NCI-H187 treated with DMSO at 0.1 percent for 48 hours (cell line): ENCODE data around the gene GRPEL1.

Experiments used
- DNase-seq: peaks from one replicate; lab custom pipeline; 2025; lab: John Stamatoyannopoulos, UW

Gene GRPEL1

DNA sequence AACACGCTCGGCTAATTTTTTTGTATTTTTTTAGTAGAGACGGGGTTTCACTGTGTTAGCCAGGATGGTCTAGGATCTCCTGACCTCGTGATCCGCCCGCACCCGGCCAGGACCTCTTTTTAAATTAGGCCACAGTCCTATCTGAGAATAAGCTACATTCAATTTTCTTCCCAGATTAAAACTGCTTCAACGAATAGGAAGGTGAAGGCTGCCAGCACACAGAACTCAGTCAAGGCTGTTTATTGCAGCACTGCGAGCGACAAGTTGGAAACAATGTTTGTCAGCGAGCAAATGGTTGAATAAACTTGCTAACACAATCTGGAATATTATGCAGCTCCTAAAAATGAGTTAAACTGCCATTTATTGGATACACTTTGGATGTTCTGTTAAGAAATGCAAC is 1.9 kb downstream of the GRPEL1 start:
- no peak for DNase-seq

DNA sequence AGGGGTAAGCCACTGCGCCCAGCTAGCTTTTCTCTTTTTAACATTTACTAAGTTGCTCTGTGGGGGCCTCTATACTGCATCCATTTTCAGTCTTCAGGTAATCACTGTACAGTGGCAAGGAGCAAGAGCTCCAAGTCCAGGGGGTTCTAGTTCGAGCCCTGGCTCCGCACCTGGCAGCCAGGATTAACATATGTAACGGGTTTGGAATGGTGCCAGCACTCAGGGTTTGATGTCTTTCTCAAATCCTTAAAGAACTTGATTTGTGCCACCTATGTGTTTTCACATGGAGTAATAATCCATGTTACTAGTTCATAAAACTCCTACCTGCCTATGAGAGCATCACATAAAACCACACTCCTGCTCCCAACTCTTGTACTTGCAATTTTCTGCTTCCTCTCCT is 4.5 kb downstream of the GRPEL1 start:
- no peak for DNase-seq

DNA sequence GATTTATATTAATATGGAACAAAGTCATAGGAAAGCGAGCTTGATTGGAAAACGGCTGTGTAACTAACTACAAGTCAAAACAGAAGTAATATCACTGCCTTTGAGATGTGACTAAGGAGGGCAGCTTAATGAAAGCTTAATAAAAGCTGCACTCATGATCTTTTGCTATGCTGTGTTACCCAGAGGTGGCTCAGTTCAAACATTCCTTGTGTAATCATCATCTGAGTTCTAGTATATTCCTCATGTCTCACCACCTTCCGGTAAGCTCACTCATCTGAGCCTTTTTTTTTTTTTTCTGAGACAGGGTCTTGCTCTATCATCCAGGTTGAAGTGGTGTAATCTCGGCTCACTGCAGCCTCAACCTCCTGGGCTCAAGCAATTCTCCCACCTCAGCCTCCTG is 5.0 kb downstream of the GRPEL1 start:
- DNase-seq = no peak

DNA sequence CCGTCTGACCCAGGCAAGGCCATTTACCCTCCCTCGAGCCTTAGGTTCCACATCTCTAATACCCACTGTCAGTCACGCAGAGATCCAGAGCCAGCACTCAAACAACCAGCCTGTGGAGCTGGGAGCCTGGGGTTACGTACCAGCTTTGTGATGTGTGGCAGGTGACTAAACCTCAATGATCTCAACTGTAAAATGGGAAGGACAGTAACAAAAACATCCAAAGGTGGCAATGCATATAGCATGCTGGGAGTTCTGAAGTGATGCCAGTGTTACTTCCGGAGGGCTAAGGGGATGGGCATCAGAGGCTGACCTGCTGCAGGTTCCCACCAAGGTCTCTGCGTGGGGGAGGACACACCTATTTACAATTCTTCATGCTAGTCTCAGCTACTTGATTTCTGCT is 6.0 kb downstream of the GRPEL1 start:
- DNase-seq = no peak

DNA sequence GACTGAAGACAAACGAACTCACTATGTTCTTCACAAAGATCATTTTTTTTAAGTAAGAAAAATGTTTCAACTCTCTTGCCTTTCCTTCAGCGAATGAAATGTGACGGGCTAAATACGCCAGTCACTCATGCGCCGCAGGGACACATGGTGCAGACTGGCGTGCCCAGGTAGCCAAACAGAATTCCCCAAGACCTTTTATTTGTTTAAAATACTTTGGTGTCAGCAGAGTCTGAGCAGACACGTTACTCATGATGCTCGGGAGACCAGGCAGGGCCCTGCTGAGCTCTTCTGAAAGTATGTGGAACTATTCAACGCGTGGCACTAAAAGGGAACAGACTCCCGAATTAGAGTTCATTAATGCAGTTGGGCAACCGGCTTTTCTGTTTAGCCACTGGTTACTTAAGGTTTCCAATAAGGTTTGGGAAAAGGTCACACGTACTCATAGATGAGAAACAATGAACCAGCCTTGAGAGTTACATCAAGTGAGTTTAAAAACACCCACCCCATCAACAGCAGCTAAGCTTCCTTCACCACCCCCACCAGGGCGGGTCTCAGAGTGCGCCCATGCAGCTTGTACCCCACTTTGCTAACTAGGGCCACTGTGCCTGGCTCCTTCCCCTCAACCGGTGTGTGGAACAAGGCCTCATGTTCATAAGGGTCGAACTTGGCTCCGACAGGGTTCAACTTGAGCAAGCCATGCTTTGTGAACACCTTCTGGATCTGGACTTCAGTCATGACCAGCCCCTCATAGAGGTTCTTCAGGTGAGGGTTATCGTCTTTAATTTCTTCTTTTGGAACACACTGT is 7.3 kb downstream of the GRPEL1 start:
- no peak for DNase-seq

DNA sequence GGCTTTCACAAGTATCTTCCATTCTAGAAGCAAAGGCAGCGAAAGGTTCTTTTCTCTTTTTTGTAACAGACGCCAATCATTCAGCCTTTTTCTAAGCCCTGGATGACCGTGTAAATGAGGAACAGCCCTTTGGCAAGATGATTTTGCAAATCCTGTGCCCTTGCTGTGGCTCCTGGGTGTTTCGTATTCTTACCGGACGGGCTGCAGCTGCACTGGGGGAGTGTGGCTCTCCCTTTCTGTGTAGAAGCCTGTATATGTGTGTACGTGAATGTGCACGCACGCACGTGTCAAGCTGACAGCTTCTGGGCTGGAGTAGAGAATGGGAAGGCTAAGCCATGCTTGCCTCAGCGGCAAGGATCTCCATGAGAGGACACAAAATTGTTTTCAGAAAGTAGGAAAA is 8.2 kb downstream of the GRPEL1 start:
- no peak for DNase-seq

DNA sequence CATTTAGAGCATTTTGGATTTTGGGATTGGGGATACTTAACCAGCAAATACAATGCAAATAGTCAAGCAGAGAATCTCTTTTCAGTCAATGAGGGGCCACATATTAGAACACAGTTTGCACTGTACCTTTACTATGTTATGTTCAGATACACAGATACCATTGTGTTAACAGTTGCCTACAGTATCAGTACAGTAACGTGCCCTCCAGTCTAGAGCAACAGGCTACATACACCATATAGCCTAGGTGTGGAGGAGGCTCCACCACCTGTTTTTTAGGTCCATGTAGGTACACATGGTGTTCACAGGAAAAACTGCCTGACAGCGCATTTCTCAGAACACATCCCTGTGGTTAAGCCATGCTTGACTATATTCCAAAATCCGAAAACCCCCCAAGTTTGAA is 9.1 kb downstream of the GRPEL1 start:
- DNase-seq = no peak

DNA sequence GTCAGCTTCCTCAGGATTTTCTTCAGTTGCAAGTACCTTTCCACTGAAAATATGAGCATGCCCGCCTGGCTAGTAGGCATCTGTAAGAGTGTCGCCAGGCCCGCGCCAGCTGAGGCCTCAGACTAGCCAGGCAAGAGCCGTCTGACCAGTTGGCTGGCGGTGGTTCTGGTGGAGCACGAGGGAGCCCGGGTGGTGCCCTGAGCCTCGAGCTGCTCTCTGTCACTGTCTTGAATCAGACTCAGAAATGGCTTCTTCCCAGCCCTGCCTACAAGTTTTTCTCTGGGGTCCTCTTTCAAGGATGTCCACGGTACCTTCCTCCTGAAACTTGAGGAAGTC is 11.9 kb downstream of the GRPEL1 start:
- no peak for DNase-seq

DNA sequence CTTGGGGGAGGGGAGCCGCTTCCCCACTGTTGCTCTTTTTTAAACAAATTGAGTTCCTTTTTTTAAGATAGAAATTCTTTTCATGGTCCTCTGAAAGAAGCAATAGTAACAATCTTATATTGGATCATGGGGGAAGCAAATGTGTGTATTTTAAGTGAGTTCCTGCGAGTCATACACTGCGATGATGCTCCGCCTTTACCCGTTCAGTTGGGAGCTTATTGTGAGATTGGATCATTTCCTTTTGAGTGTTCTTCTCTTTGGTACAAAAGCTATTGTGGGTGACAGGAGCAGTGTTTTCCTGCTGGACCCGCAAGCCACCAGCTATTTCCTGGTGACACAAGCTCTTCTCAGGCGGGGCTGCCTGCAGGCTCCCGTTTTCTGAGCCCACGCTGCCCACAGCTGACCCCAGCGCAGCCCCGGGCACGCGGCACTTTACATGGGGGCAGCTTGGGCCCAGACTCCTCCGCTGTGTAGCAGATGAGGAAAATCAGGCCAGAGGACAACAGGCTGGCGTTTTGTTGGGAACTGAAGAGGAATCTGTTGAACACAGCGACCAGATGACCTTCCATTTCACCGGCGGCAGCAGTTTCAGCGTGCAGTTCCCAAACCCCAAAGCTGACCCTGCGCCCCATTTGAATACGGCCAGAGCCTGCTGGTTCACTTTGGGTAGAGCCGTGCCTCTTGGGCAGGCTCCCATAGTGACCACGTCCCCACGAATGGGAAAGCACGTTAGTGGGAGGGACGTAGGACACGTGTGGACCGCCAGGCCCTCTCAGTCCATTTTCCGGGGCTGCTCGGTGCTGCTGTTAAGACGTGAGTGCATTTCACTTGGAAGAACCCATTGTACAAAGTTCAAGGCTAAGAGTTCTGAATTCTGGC is 12.5 kb downstream of the GRPEL1 start:
- no peak for DNase-seq

DNA sequence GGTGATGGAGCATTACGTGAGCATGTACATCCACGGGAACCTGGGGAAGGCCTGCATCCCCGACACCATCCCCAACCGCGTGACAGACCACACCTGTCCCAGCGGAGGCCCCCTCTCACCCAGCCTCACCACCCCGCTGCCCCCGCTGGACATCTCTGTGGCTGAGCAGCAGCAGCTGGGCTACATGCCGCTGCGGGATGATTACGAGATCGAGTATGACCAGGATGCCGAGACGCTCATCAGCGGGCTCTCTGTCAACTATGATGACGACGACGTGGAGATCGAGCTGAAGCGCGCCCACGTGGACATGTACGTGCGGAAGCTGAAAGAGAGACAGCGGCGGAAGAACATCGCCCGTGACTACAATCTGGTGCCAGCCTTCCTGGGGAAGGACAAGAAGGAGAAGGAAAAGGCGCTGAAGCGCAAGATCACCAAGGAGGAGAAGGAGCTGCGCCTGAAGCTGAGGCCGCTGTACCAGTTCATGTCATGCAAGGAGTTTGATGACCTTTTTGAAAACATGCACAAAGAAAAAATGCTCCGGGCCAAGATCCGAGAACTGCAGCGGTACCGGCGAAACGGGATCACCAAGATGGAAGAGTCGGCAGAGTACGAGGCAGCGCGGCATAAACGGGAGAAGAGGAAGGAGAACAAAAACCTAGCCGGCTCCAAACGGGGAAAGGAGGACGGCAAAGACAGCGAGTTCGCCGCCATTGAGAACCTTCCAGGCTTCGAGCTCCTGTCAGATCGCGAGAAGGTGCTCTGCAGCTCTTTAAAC is 13.6 kb downstream of the GRPEL1 start:
- no peak for DNase-seq

DNA sequence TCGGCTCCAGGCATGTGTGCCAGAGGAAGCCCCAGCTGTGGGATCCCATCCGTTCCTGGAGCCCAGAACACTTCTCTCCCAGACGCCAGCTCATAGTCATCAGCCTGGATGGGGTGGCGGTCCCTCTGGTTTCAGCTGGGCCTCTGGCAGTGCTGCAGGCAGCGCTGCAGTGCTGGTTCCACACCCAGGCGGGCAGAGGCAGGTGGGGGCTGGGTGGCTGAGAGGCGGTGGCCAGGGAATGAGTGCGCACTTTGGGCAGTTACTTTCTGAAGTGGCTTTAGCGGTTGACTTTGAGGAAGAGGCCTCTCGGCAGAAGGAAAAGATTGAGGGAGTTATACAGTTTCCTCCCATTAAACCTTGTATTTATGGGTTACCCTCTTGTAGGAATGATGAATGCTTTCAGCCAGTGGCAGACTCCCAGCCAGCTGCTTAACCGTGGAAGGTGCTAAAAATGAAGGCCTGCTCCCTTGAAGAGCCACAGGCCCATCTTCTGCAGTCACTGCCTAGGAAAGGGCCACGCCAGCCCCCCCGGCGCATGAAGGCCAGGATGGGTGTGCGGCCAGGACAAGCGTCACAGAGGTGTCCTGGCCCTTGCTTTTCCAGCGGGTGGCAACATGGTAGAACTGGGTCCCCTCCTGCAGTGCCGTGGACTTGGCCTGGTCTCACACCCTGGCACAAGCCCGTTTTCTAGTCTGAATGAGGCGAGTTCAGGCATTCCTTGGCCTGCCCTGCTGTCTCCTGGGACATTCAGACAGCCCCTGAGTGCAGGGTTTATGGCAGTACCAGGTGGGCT is 14.7 kb downstream of the GRPEL1 start:
- DNase-seq = no peak

DNA sequence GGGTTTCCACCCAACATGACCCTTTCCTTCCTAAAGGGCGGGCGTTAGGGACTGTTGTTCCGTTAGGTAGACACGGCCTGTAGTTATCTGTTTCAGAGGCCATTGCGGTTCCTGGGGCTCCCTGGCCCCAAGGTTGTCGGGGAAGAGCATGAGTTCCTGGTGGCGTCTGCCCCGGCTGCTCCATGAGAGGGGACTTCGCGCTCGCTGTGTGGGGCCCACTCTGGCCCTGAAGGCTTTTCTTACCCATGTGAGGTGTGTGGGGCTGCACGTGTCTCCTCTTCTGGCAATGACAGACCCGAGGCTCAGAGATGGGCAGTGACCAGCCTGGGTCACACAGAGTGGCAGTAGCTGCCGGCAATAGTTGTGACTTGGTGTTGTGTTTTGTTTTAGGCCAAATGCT is 15.6 kb downstream of the GRPEL1 start:
- DNase-seq = no peak

DNA sequence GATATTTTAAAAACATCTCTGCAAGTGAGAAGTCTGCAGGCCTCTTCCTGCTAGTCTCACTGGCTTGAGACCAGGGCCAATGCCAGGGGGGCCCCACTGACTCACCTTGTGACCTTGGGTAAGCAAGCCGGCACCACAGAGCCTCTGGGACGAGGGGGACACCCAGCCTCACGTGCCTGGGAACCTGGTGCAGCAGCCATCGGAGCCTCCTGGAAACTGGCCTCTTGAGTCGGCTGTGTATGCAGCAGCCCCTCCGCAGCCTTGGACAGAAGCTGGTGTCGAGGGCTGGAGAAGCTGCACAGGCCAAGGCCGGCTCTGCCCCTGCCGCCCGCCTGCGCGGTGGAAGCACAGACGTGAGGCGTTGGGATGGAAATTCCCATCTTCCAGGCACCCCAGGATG is 16.0 kb downstream of the GRPEL1 start:
- DNase-seq = no peak

DNA sequence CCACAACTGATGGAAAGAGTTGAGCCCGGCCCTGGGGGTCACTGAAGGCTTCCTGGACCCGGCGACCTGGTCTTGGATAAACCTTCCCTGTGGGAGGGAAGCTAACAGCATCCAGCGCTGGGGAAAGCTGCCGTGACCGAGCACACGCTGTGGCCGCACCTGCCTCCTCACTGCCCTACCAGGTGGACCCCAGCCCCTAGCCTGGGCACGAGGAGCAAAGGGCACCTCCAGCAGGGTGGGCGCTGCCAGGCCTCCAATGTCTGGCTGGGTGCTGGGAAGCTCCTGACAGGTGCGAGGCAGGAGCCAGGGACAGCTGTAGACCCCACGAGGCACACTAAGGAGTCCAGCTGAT is 16.7 kb downstream of the GRPEL1 start:
- DNase-seq = no peak

DNA sequence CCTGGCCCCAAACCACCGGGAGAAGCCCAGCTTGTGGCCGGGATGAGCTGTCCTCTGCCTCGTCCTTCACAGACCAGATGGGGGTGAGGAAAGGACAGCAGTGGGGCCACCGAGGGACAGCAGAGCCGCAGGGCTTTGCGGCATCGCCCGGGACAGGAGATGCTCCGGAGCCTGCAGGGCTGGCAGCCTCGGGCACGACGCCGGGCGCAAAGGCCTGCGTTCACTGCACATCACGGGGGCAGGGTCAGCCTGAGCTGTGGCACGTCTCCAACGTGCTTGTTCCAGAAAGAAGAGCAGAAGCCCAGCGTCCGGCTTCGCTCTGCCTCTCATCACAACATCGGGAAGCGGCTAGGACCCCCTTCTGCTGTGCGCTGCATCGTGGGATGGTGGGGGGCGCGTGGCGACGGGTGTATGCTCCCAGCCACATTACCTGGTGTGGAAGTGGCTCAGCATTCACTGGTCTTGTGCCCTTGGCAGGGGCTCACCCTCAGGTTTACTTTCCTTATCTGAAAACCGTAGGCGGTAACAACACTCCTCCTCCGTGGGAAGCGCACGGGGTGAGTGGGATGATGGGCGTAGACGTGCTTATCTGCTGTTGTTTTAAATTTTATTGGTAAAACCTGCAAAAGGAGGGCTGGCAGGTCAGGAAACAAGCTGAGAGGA is 17.3 kb downstream of the GRPEL1 start:
- DNase-seq = no peak

DNA sequence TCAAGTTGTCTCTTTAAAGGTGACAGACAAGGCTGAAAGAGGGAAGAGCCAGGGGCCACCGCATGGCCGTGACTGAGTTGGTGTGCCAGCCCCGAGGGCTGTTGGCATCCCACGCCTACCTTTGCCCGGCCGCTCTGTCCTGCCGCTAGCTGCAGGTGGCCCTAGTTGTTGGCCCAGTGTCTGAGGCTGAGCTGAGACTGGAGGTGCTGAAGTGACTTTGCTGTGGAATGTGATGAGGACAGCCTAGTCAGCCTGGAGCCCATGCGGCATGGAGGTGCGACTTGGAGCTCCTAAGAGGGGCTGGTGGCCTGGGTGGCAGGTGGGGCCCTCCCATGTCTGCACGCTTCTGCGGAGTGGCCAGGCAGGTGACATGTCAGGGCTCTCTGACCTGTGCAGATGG is 18.1 kb downstream of the GRPEL1 start:
- no peak for DNase-seq

DNA sequence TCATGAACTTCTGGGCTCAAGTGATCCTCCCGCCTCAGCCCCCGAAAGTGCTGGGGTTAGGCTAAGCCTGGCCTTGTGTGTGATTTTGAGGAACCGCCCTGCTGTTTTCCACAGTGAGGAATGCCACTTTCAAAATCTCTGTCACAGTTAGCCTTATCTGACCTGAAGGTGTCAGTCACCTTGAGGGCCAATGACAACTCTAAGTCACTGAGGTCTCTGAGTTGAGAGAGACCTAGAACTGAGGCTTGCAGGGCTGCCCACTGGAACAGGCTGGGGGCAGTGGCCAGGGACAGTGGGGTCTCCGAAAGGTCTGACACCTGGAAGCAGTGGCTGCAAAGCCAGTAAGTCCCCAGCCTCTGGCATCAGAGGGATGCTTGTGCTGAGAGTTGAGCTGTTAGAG is 18.6 kb downstream of the GRPEL1 start:
- DNase-seq = no peak

DNA sequence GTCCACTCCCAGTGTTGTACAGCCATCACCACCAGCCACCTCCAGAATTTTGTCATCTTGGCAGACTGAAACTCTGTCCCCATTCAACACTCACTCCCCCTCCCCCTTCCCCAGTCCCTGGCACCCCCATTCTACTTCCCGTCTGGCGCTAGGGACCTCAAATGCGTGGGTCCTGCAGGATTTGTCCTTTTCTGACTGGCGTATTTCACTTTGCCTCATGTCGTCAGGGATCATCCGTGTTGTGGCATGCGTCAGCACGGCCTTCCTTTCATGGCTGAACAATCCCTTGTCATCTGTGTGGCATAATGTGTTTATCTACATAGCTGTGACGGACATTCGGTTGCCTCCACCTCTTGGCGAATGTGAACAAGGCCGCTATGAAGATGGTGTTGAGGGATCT is 19.2 kb downstream of the GRPEL1 start:
- no peak for DNase-seq

DNA sequence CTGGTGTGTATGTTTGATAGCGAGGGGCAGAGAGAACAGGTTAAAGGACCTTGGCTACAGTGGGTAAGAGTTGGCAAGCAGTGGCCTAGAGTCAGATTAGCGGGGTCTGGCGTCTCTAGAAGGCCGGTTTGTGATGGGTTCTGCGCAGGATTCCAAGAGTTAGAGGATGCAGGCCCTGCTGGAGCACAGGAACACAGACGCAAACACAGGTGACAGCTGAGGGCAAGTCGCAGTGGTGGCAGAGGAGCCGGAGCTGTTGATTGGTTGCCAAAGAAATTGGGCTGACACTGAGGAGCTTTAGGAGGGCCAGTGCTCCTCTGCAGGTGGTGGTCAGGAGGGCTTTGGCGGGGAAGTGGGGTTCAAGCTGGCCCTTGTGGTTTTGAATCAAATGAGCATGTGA is 20.9 kb downstream of the GRPEL1 start:
- no peak for DNase-seq

DNA sequence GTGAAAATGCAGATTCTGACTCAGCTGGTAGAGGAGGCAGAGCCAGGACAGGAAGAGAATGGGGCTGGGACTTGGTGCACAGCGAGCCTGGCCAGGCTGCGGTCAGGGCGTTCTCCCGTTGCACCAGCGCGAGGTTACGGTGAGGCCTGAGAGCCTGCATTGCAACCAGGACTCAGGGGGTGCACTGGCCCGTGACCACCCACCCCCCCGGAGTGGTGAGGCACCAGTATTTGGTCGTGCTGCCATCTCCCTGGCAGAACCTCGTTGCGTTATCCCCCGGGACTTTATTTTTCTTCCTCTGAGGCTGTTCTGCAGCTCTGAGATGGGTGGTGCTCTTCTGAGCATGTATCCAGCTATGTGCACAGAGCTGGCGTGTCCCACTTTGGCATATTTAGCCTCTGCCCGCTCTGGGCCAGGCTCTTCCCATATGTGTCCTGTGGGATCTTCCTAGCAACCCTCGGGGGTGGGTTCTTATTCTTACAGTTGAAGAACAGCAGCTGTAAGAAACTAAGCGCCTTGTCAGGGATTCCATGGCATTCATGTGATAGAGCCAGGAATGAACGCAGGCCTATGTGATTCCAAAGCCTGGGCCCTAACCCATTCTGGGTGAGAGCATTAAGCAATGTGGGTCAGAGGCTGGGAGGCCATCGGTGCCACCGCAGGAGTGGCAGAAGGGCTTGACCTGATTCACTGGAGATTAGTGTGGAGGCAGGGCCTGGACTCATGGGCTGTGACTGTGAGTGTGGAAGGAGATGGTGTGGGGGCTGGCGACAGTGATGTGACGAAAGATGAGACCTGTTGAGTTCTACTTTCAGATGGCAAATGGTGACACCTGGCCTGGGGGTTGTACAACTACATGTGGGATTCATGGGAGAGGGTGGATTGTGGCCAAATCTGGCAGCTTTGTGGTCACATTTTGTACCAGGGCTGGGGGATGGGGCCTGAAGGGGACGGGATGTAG is 21.6 kb downstream of the GRPEL1 start:
- DNase-seq = no peak
